Neural progenitor cell (in vitro differentiated cells): ENCODE measurements around the gene DNAH14. TPM values are rescaled to one million over a fixed set of nuclear protein-coding genes. Genes with fewer than 3 reads are reported as not detected.
"Not testable (repeated sequence)": the region's sequence is repeated elsewhere in the genome, so short reads cannot be mapped to it uniquely, and the experiment has no call there.

Source experiments
- DNase-seq: peaks from one replicate; pipeline ENCODE4 v3.0.0-alpha.2; 2016; ENCODE audit warnings: low spot score
- H2AFZ ChIP-seq: fragments of 200-600 bp; sonication (generic); replicated peaks from 2 replicates; pipeline ENCODE4 v1.6.1; 2016; ENCODE audit warnings: antibody characterized with exemption
- H3F3A ChIP-seq: fragments of 200-600 bp; sonication (generic); 2 replicates; pipeline ENCODE4 v1.6.1; 2016; ENCODE audit warnings: antibody characterized with exemption, low read depth
- H3K27ac ChIP-seq: fragments of 200-600 bp; sonication (generic); 2 replicates; pipeline ENCODE4 v1.5.1; 2016; ENCODE audit warnings: mild to moderate bottlenecking
- H3K27me3 ChIP-seq: fragments of 200-600 bp; sonication (generic); 2 replicates; pipeline ENCODE4 v1.6.1; 2016; ENCODE audit warnings: mild to moderate bottlenecking, moderate library complexity
- H3K36me3 ChIP-seq: fragments of 200-600 bp; sonication (generic); 2 replicates; pipeline ENCODE4 v1.5.1; 2016
- H3K4me1 ChIP-seq: fragments of 200-600 bp; sonication (generic); 2 replicates; pipeline ENCODE4 v1.6.1; 2016; ENCODE audit warnings: mixed run types
- H3K4me2 ChIP-seq: fragments of 200-600 bp; sonication (generic); 2 replicates; pipeline ENCODE4 v1.6.1; 2016
- H3K4me3 ChIP-seq: fragments of 200-600 bp; sonication (generic); 2 replicates; pipeline ENCODE4 v1.5.1; 2016
- H3K79me2 ChIP-seq: fragments of 200-600 bp; sonication (generic); 2 replicates; pipeline ENCODE4 v1.6.1; 2016; ENCODE audit warnings: low read depth
- H3K9ac ChIP-seq: fragments of 200-600 bp; sonication (generic); 2 replicates; pipeline ENCODE4 v1.6.1; 2016
- H3K9me3 ChIP-seq: fragments of 200-600 bp; sonication (generic); 2 replicates; pipeline ENCODE4 v1.5.1; 2016; ENCODE audit warnings: low read depth
- H4K20me1 ChIP-seq: fragments of 200-600 bp; sonication (generic); 2 replicates; pipeline ENCODE4 v1.6.1; 2016; ENCODE audit warnings: low read depth
- H3K27ac Mint-ChIP-seq: 3 replicates; pipeline ENCODE4 v1.8.0; 2021; ENCODE audit warnings: mixed read lengths
- H3K27me3 Mint-ChIP-seq: 2 replicates; pipeline ENCODE4 v1.8.0; 2022; ENCODE audit warnings: low read depth, mild to moderate bottlenecking, inconsistent platforms, moderate library complexity, mixed read lengths; ENCODE audit not compliant: insufficient read depth
- H3K36me3 Mint-ChIP-seq: 3 replicates; pipeline ENCODE4 v1.8.0; 2021; ENCODE audit warnings: mixed read lengths
- H3K4me1 Mint-ChIP-seq: 3 replicates; pipeline ENCODE4 v1.8.0; 2021; ENCODE audit warnings: mixed read lengths
- H3K4me3 Mint-ChIP-seq: 3 replicates; pipeline ENCODE4 v1.8.0; 2021; ENCODE audit warnings: mild to moderate bottlenecking, moderate library complexity, mixed read lengths
- H3K9me3 Mint-ChIP-seq: 3 replicates; pipeline ENCODE4 v1.8.0; 2020; ENCODE audit warnings: mixed read lengths
- CTCF ChIP-seq: fragments of 200-600 bp; sonication (generic); IDR thresholded peaks from 2 replicates; pipeline ENCODE4 v1.5.1; 2017; ENCODE audit warnings: antibody characterized with exemption, mild to moderate bottlenecking
- EZH2 ChIP-seq: fragments of 200-600 bp; sonication (generic); IDR thresholded peaks from 2 replicates; pipeline ENCODE4 v1.6.1; 2017; ENCODE audit warnings: antibody characterized with exemption, mild to moderate bottlenecking, moderate library complexity
- EZH2phosphoT487 ChIP-seq: fragments of 200-600 bp; sonication (generic); IDR thresholded peaks from 2 replicates; pipeline ENCODE4 v1.6.1; 2017; ENCODE audit warnings: antibody characterized with exemption
- total RNA-seq: library from RNA; depleted of rRNA; stranded (reverse); fragments of >200 nt; gene quantifications from 2 replicates; pipeline ENCODE4 v1.2.3, GENCODE V29; 2015; ENCODE audit warnings: low replicate concordance

Gene DNAH14
- total RNA-seq, 1 donor from 2014 or later: 118 TPM

- H3K36me3 Mint-ChIP-seq: peaks cover 11% of the 10 kb centered on the region
- Histone ChIP-seq H3K9me3 (no peaks in the 10 kb centered on the region), H2AFZ (no peak overlapping the region), H3K4me2 (no peak overlapping the region), H3F3A (no peaks in the 10 kb centered on the region), H3K27me3 (no peaks in the 10 kb centered on the region), H3K36me3 (no peaks in the 10 kb centered on the region), H3K4me3 (no peak overlapping the region), H3K79me2 (no peaks in the 10 kb centered on the region), H4K20me1 (no peaks in the 10 kb centered on the region), H3K27ac (no peak overlapping the region), H3K4me1 (no peaks in the 10 kb centered on the region), H3K9ac (no peak overlapping the region)
- no peak for DNase-seq
- H3K27ac Mint-ChIP-seq: no peak overlapping the region
- H3K27me3 Mint-ChIP-seq: no peaks in the 10 kb centered on the region
- TF ChIP-seq CTCF: no peak
- TF ChIP-seq EZH2: no peak
- TF ChIP-seq EZH2phosphoT487: no peak
- H3K4me1 Mint-ChIP-seq: no peaks in the 10 kb centered on the region
- no peak overlapping the region for H3K4me3 Mint-ChIP-seq
- H3K9me3 Mint-ChIP-seq: peaks cover 20% of the 10 kb centered on the region
Measured at GRCh38 chr1:224995602-224996001, 66.1 kb downstream of the DNAH14 start.

GRCh38 chr1:224996266-224996665 is 66.8 kb downstream of the DNAH14 start:
- Histone ChIP-seq H3K4me2 (no peak overlapping the region), H3K9me3 (no peaks in the 10 kb centered on the region), H3K79me2 (no peaks in the 10 kb centered on the region), H3F3A (no peaks in the 10 kb centered on the region), H2AFZ (no peak overlapping the region), H3K27me3 (no peaks in the 10 kb centered on the region), H3K4me3 (no peak overlapping the region), H3K4me1 (no peaks in the 10 kb centered on the region), H3K36me3 (no peaks in the 10 kb centered on the region), H4K20me1 (no peaks in the 10 kb centered on the region), H3K9ac (no peak overlapping the region), H3K27ac (no peak overlapping the region)
- H3K36me3 Mint-ChIP-seq: peaks cover 14% of the 10 kb centered on the region
- peaks cover 21% of the 10 kb centered on the region for H3K9me3 Mint-ChIP-seq
- no peak for DNase-seq
- no peaks in the 10 kb centered on the region for H3K4me1 Mint-ChIP-seq
- TF ChIP-seq CTCF (no peak), EZH2 (no peak), EZH2phosphoT487 (no peak)
- no peak overlapping the region for H3K4me3 Mint-ChIP-seq
- H3K27ac Mint-ChIP-seq: no peak overlapping the region
- H3K27me3 Mint-ChIP-seq: no peaks in the 10 kb centered on the region

- Mint-ChIP-seq H3K27me3 (peaks cover 2% of the 10 kb centered on the region), H3K4me1 (no peaks in the 10 kb centered on the region), H3K27ac (no peak overlapping the region), H3K36me3 (peaks cover 12% of the 10 kb centered on the region), H3K9me3 (peaks cover 21% of the 10 kb centered on the region), H3K4me3 (no peak overlapping the region)
- no peaks in the 10 kb centered on the region for H3K9me3 ChIP-seq
- no peaks in the 10 kb centered on the region for H3K36me3 ChIP-seq
- no peak for DNase-seq
- H3K4me3 ChIP-seq: no peak overlapping the region
- no peak overlapping the region for H3K9ac ChIP-seq
- no peaks in the 10 kb centered on the region for H3K27me3 ChIP-seq
- no peak overlapping the region for H2AFZ ChIP-seq
- H3K79me2 ChIP-seq: no peaks in the 10 kb centered on the region
- no peaks in the 10 kb centered on the region for H4K20me1 ChIP-seq
- no peaks in the 10 kb centered on the region for H3K4me1 ChIP-seq
- no peak overlapping the region for H3K27ac ChIP-seq
- no peaks in the 10 kb centered on the region for H3F3A ChIP-seq
- H3K4me2 ChIP-seq: no peak overlapping the region
- TF ChIP-seq EZH2phosphoT487 (no peak), CTCF (no peak), EZH2 (no peak)
Measured at GRCh38 chr1:224998185-224998584, 68.7 kb downstream of the DNAH14 start.

DNA sequence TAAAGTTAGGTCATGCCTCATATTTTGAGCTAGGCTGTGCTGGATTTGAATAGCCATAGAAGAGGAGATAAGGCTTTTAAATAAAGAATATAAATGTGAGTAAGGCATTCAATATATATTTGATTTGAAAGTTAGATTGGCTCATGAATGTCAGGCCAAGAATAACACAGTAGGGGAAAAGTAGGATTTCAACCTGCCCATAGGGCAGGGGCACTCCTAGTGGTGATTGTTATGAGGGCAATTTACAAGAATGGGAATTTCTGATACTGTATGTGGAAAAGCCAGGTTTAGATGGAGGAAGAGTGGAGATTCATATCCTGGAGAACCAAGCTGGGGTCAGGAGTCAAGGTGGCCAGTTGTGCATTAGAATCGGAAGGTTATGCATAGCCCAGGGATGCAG is 74.9 kb downstream of the DNAH14 start:
- Histone ChIP-seq H3K4me1 (no peaks in the 10 kb centered on the region), H3K4me2 (no peak overlapping the region), H2AFZ (no peak overlapping the region), H4K20me1 (no peaks in the 10 kb centered on the region), H3K27ac (no peak overlapping the region), H3K4me3 (no peak overlapping the region), H3F3A (no peaks in the 10 kb centered on the region), H3K9me3 (peaks cover 4% of the 10 kb centered on the region), H3K27me3 (no peaks in the 10 kb centered on the region), H3K79me2 (no peaks in the 10 kb centered on the region), H3K9ac (no peak overlapping the region), H3K36me3 (peaks cover 3% of the 10 kb centered on the region)
- no peak overlapping the region for H3K4me3 Mint-ChIP-seq
- H3K27me3 Mint-ChIP-seq: peaks cover 3% of the 10 kb centered on the region
- TF ChIP-seq EZH2: no peak
- peak; percentile 43 for TF ChIP-seq CTCF
- peaks cover 16% of the 10 kb centered on the region for H3K36me3 Mint-ChIP-seq
- H3K9me3 Mint-ChIP-seq: peaks cover 24% of the 10 kb centered on the region
- H3K4me1 Mint-ChIP-seq: no peaks in the 10 kb centered on the region
- H3K27ac Mint-ChIP-seq: no peak overlapping the region
- no peak for DNase-seq

DNA sequence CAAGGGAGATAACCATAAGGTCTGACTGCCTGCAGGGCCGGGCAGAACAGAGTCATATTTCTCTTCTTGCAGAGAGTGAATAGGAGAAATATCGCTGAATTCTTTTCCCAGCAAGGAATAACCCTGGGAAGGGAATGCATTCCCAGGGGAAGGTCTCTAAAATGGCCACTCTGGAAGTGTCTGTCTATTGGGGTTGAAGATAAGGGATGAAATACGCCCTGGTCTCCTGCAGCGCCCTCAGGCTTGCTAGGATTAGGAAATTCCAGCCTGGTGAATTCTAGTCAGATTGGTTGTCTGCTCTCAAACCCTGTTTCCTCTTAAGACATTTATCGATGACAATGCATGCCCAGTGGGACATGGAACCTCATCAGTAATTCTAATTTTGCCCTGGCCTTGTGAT is 76.9 kb downstream of the DNAH14 start:
- H3K4me3 ChIP-seq, H3K4me1 Mint-ChIP-seq, H3K4me3 Mint-ChIP-seq, H3K9me3 ChIP-seq, H3K27me3 Mint-ChIP-seq, H3K9ac ChIP-seq, H4K20me1 ChIP-seq, H3F3A ChIP-seq, H3K27ac Mint-ChIP-seq, H3K36me3 ChIP-seq, H3K27ac ChIP-seq, H2AFZ ChIP-seq, H3K4me2 ChIP-seq, H3K27me3 ChIP-seq, H3K4me1 ChIP-seq, DNase-seq, H3K79me2 ChIP-seq: not testable (repeated sequence)
- H3K36me3 Mint-ChIP-seq: peaks cover 18% of the 10 kb centered on the region
- H3K9me3 Mint-ChIP-seq: peaks cover 26% of the 10 kb centered on the region
